ENCODE measurements around the gene HCK.

GRCh38 chr20:32051720-32052089 lies 337 bp upstream of the HCK start:
- TF ChIP-seq, protein P1, sequence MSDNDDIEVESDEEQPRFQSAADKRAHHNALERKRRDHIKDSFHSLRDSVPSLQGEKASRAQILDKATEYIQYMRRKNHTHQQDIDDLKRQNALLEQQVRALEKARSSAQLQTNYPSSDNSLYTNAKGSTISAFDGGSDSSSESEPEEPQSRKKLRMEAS (IDR thresholded peaks at IDR 0.05): no peak
- TF ChIP-seq REST (IDR thresholded peaks at IDR 0.05) (no peak), POLR2A (IDR thresholded peaks at IDR 0.05; ENCODE audit: low read length) (no peak), RFX5 (IDR thresholded peaks at IDR 0.05) (no peak), JUN (IDR thresholded peaks at IDR 0.05) (no peak), SMC3 (IDR thresholded peaks at IDR 0.05) (no peak), EP300 (IDR thresholded peaks at IDR 0.05) (no peak), KDM1A (IDR thresholded peaks at IDR 0.05; ENCODE audit: low read depth) (no peak), BCL3 (IDR thresholded peaks at IDR 0.05) (no peak), MAZ (IDR thresholded peaks at IDR 0.05; ENCODE audit: borderline replicate concordance, low read depth, low read length) (no peak), RAD21 (conservative IDR thresholded peaks at IDR 0.05 in 1 of 2, IDR thresholded peaks at IDR 0.05 in 1 of 2) (no peak), CHD4 (IDR thresholded peaks at IDR 0.05; ENCODE audit: borderline replicate concordance) (no peak)
- TF ChIP-seq, protein P2, sequence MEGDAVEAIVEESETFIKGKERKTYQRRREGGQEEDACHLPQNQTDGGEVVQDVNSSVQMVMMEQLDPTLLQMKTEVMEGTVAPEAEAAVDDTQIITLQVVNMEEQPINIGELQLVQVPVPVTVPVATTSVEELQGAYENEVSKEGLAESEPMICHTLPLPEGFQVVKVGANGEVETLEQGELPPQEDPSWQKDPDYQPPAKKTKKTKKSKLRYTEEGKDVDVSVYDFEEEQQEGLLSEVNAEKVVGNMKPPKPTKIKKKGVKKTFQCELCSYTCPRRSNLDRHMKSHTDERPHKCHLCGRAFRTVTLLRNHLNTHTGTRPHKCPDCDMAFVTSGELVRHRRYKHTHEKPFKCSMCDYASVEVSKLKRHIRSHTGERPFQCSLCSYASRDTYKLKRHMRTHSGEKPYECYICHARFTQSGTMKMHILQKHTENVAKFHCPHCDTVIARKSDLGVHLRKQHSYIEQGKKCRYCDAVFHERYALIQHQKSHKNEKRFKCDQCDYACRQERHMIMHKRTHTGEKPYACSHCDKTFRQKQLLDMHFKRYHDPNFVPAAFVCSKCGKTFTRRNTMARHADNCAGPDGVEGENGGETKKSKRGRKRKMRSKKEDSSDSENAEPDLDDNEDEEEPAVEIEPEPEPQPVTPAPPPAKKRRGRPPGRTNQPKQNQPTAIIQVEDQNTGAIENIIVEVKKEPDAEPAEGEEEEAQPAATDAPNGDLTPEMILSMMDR (IDR thresholded peaks at IDR 0.05): no peak
